ENCODE data around the gene CRYL1. TPM values are rescaled to one million over a fixed set of nuclear protein-coding genes. Genes with fewer than 3 reads are reported as not detected.
A peak's percentile ranks its signal among the peaks of the same experiment; 100 is the strongest.

Gene CRYL1, protein sequence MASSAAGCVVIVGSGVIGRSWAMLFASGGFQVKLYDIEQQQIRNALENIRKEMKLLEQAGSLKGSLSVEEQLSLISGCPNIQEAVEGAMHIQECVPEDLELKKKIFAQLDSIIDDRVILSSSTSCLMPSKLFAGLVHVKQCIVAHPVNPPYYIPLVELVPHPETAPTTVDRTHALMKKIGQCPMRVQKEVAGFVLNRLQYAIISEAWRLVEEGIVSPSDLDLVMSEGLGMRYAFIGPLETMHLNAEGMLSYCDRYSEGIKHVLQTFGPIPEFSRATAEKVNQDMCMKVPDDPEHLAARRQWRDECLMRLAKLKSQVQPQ
- total RNA-seq = 10 to 100 TPM; 14.5 to 32.2 TPM

DNA sequence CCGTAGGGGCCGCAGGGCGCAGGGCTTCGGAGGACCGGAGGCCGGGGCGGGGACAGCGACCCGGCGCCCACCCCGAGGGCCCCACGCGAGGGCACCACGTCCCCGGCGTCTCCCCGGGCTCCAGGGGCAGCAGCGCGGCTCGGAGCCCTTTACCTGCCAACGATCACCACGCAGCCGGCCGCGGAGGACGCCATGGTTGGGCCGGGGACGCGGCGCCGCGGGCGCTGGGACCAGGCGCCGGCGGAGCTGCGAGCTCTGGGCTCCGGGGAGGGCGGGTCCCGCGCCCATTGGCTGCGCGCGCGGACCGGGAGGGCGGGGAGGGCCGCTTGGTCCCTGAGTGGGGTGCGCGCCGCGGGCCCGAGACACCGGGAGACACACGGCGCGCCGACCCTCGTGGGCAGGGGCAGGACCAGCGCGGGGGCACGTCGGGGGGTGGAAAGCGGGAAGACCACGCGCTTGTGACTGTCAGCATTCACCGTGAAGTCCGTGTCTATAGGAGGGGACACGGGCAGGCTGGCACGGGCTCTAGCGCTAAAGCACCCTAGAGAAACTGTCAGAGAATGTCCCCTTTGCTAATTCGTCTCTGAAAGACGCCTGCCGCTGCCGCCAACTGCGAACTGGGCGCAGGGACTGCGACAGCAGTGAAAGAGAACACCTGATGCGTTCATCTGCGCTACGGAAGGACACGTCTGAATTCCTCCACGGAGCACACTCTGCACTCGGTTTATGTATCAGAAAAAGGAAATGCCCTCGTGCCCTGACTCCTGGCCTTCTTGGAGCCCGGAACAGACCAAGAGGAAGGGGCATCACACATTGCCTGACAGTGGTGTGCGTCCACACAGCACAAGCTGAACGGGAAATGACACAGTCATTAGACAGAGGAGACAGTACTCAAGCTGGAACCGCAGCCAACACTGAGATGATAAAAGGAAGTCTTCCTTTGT lies at the start of gene CRYL1:
TSS of gene CRYL1 (minus strand) at position 257 of the 944 bp plus-strand sequence. CDS start at position 194, 63 bp downstream.
- 1% methylated on average over 19 to 80 of the region's 89 CpGs for WGBS, 2 donors
- H3K9me3 ChIP-seq = no peaks in the 10 kb centered on the region
- intact Hi-C loops (cut with DNase I) = no loop called here

DNA sequence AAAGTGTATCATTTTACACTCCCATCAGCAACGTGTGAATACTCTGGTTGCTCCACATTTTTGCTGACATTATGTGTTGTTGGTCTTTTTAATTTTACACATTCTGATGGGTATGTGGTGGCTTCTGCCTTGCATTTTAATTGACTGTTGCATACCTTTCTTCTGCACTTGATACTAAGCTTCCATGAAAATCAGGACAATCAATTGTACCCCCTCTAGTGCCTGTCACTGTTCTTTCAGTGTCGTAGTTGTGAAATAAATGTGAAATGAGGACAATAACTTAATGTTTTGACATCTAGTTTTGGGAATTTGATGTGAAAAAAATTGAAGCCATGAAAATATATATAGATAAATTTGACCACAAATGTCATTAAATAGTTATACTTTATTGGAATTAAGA lies 48.0 kb upstream of the CRYL1 start:
- Histone ChIP-seq H3K4me3 (no peak overlapping the region), H3K4me1 (no peaks in the 10 kb centered on the region), H3K9me3 (no peaks in the 10 kb centered on the region), H3K27me3 (no peaks in the 10 kb centered on the region), H3K27ac (no peak overlapping the region), H3K36me3 (replicated peaks in 1 of 2; ENCODE audit: insufficient read depth in 1 of 2, low read depth in 2 of 2) (peaks cover 0 to 4% of the 10 kb centered on the region in 2 donors)
- DNase-seq (no peak), ATAC-seq (no peak)
- TF ChIP-seq POLR2A (IDR thresholded peaks at IDR 0.05) = no peak
- TF ChIP-seq, protein P1, sequence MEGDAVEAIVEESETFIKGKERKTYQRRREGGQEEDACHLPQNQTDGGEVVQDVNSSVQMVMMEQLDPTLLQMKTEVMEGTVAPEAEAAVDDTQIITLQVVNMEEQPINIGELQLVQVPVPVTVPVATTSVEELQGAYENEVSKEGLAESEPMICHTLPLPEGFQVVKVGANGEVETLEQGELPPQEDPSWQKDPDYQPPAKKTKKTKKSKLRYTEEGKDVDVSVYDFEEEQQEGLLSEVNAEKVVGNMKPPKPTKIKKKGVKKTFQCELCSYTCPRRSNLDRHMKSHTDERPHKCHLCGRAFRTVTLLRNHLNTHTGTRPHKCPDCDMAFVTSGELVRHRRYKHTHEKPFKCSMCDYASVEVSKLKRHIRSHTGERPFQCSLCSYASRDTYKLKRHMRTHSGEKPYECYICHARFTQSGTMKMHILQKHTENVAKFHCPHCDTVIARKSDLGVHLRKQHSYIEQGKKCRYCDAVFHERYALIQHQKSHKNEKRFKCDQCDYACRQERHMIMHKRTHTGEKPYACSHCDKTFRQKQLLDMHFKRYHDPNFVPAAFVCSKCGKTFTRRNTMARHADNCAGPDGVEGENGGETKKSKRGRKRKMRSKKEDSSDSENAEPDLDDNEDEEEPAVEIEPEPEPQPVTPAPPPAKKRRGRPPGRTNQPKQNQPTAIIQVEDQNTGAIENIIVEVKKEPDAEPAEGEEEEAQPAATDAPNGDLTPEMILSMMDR (IDR thresholded peaks at IDR 0.05) = no peak
- 75 to 83% methylated on average over 2 of the region's 2 CpGs for WGBS, 2 donors
- intact Hi-C loops (cut with DNase I) = no loop called here

More for the DNA sequence above, at the start of gene CRYL1:
- TF ChIP-seq, protein P1 (IDR thresholded peaks at IDR 0.05) = no peak
- peak; percentile 60 to 65 (median 61) for TF ChIP-seq POLR2A (IDR thresholded peaks at IDR 0.05)
- H3K27ac ChIP-seq = peak within 1 kb of the TSS; percentile 53 to 81 (median 78)
- H3K4me3 ChIP-seq = peak within 1 kb of the TSS; percentile 50 to 93
- no peaks in the 10 kb centered on the region for H3K36me3 ChIP-seq (replicated peaks in 1 of 2; ENCODE audit: insufficient read depth in 1 of 2, low read depth in 2 of 2)
- H3K4me1 ChIP-seq = peaks cover 18% of the 10 kb centered on the region
- DNase-seq = peak; percentile 71 to 84 (median 74)
- peak; percentile 93 for ATAC-seq
- H3K27me3 ChIP-seq = no peaks in the 10 kb centered on the region

DNA sequence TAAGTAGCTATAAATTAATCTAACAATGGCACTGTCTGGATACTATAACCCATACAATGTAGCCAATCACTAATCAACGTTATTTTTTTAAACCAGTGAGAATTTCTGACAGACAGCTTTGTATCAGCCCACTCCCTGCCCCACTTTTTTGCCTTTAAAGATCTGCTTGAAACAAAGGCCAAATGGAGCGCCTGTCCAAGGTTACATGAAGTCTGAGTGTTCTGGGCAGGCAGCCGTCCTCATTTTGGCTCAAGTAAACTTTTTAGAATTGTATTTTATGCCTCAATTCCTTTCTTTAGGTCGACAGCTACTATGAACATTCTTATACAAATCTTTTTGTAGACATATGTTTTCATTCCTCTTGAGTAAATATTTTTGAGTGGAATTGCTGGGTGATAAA lies 47.5 kb upstream of the CRYL1 start:
- H3K36me3 ChIP-seq (replicated peaks in 1 of 2; ENCODE audit: insufficient read depth in 1 of 2, low read depth in 2 of 2) = peaks cover 0 to 4% of the 10 kb centered on the region in 2 donors
- 79 to 82% methylated on average over 4 of the region's 4 CpGs for WGBS, 2 donors
- TF ChIP-seq POLR2A (IDR thresholded peaks at IDR 0.05) = no peak
- TF ChIP-seq, protein P1 (IDR thresholded peaks at IDR 0.05) = no peak
- DNase-seq = no peak
- no peaks in the 10 kb centered on the region for H3K9me3 ChIP-seq
- ATAC-seq = no peak
- intact Hi-C loops (cut with DNase I) = no loop called here
- H3K27ac ChIP-seq = no peak overlapping the region
- no peak overlapping the region for H3K4me3 ChIP-seq
- peaks cover 2% of the 10 kb centered on the region for H3K4me1 ChIP-seq
- H3K27me3 ChIP-seq = no peaks in the 10 kb centered on the region

DNA sequence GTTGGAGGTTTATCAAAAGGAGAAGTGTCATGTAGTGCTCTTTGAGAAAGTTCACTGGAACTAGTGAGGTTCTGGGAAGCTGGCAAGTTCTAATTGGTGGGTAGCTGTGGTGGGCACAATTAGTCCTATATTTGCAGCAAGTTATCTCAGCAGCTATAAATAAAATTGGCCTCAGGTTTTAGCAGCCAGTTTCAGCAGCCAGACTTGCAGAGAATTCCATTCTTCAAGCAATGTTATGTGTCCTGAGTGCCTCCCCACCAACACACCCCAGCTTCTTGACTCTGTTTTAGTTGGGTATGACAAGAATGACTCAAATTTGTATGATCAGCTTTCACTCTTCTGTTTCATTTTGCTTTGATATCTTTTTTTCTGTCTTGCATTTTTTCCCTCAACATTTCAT lies 46.0 kb upstream of the CRYL1 start:
- peaks cover 0 to 4% of the 10 kb centered on the region in 2 donors for H3K36me3 ChIP-seq (replicated peaks in 1 of 2; ENCODE audit: insufficient read depth in 1 of 2, low read depth in 2 of 2)
- TF ChIP-seq, protein P1 (IDR thresholded peaks at IDR 0.05) = no peak
- no peak for TF ChIP-seq POLR2A (IDR thresholded peaks at IDR 0.05)
- no peaks in the 10 kb centered on the region for H3K9me3 ChIP-seq
- no peak for ATAC-seq
- DNase-seq = no peak
- H3K4me1 ChIP-seq = peaks cover 7% of the 10 kb centered on the region
- no peak overlapping the region for H3K27ac ChIP-seq
- no peaks in the 10 kb centered on the region for H3K27me3 ChIP-seq
- H3K4me3 ChIP-seq = no peak overlapping the region
- intact Hi-C loops (cut with DNase I) = no loop called here
